GM19438 (cell line): ENCODE measurements around the gene ALKBH1.

Experiments
- ATAC-seq: cut with Tn5 transposase; IDR thresholded peaks from one replicate; pipeline ENCODE4 v1.9.1; 2021; ENCODE audit warnings: low read depth; ENCODE audit not compliant: unreplicated experiment

The ALKBH1 gene

GRCh38 chr14:77630111-77630510 is 77.7 kb downstream of the ALKBH1 start:
- ATAC-seq, result no peak

- no peak for ATAC-seq
These were observed 82.5 kb downstream of the ALKBH1 start for GRCh38 chr14:77625360-77625759.

- ATAC-seq, result no peak
These were observed 84.6 kb downstream of the ALKBH1 start for GRCh38 chr14:77623201-77623600.
